Posterior cingulate gyrus (tissue), 11 donors: ENCODE data around the gene EIF2B5.
A peak's percentile ranks its signal among the peaks of the same experiment; 100 is the strongest.

ENCODE experiments used
- DNase-seq, 10 donors: peaks; one replicate each; pipeline versions ENCODE4 v3.0.0 to v3.0.0-alpha.2; 2020 to 2021; ENCODE audit warnings: mixed read lengths in 3 of 10
- intact Hi-C: fragments of 100-400 bp; cut with DNase I; formaldehyde crosslinking; loops from one replicate; pipeline ENCODE4 v1.15.1; 2023

Gene EIF2B5

GRCh38 chr3:184186902-184187207 is 51.7 kb downstream of the EIF2B5 start:
- intact Hi-C loops: loop anchor here (2.0 to 5.0 kb wide), 3 partner anchors 35 to 110 kb away; partner anchors contain the start of genes ALG3, EEF1AKMT4 and PSMD2

GRCh38 chr3:184188080-184188479 is 52.9 kb downstream of the EIF2B5 start:
- DNase-seq: peak in 2 of 10 donors; percentile 31 to 63
- intact Hi-C loops: loop anchor here (5.0 kb wide), 2 partner anchors 36 to 109 kb away; partner anchors contain the start of gene PSMD2

More at GRCh38 chr3:184186902-184187207, 51.7 kb downstream of the EIF2B5 start:
- no peak for DNase-seq

- peak in 2 of 10 donors; percentile 49 to 77 for DNase-seq
- intact Hi-C loops: loop anchor here (5.0 kb wide), 2 partner anchors 37 to 108 kb away; partner anchors contain the start of gene PSMD2
Observed at GRCh38 chr3:184189421-184189820, 54.3 kb downstream of the EIF2B5 start.

GRCh38 chr3:184192889-184193288 is 57.7 kb downstream of the EIF2B5 start:
- intact Hi-C loops: no loop called here
- DNase-seq: peak in 2 of 10 donors; percentile 39 to 43

GRCh38 chr3:184193991-184194539 is 58.9 kb downstream of the EIF2B5 start:
- intact Hi-C loops: no loop called here

More at GRCh38 chr3:184193991-184194539, 58.9 kb downstream of the EIF2B5 start:
- DNase-seq: no peak
